ENCODE results near the gene PTER.

- TF ChIP-seq MAFK (IDR thresholded peaks at IDR 0.05; ENCODE audit: partially characterized antibody), result no peak
- no peak for TF ChIP-seq PHF8 (IDR thresholded peaks at IDR 0.05; ENCODE audit: borderline replicate concordance, low read depth)
- TF ChIP-seq EP300 (IDR thresholded peaks at IDR 0.05), result no peak
- TF ChIP-seq, protein P1, sequence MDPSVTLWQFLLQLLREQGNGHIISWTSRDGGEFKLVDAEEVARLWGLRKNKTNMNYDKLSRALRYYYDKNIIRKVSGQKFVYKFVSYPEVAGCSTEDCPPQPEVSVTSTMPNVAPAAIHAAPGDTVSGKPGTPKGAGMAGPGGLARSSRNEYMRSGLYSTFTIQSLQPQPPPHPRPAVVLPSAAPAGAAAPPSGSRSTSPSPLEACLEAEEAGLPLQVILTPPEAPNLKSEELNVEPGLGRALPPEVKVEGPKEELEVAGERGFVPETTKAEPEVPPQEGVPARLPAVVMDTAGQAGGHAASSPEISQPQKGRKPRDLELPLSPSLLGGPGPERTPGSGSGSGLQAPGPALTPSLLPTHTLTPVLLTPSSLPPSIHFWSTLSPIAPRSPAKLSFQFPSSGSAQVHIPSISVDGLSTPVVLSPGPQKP (IDR thresholded peaks at IDR 0.05; ENCODE audit: low read depth, low read length), result no peak
- TF ChIP-seq, protein P2, sequence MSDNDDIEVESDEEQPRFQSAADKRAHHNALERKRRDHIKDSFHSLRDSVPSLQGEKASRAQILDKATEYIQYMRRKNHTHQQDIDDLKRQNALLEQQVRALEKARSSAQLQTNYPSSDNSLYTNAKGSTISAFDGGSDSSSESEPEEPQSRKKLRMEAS (IDR thresholded peaks at IDR 0.05), result no peak
- TF ChIP-seq POLR2A (IDR thresholded peaks at IDR 0.05; ENCODE audit: low read length), result no peak
- no peak for TF ChIP-seq REST (IDR thresholded peaks at IDR 0.05)
- no peak for TF ChIP-seq CTCF (IDR thresholded peaks at IDR 0.05)
- TF ChIP-seq MAZ (IDR thresholded peaks at IDR 0.05; ENCODE audit: borderline replicate concordance, low read depth, low read length), result no peak
- TF ChIP-seq NFE2L2 (conservative IDR thresholded peaks at IDR 0.05; ENCODE audit: low read length), result no peak
- no peak for TF ChIP-seq PBX3 (IDR thresholded peaks at IDR 0.05)
- no peak for TF ChIP-seq RFX5 (IDR thresholded peaks at IDR 0.05)
- TF ChIP-seq CEBPB (IDR thresholded peaks at IDR 0.05), result no peak
- TF ChIP-seq CBX2 (IDR thresholded peaks at IDR 0.05; ENCODE audit: borderline replicate concordance, low read depth), result no peak
Observed at GRCh38 chr10:16493884-16494536, 57.2 kb downstream of the PTER start.

All from A549 (cell line).